HEK293 (cell line): ENCODE measurements around the gene STC2.

Source experiments
- CTCF ChIA-PET: fragments of 350-600 bp; formaldehyde crosslinking; extraction: SDS; loops from one replicate; lab custom pipeline; 2021; ENCODE audit warnings: antibody characterized with exemption; lab: Yijun Ruan, JAX
- POLR2A ChIA-PET: fragments of 300-600 bp; formaldehyde crosslinking; extraction: SDS; loops from one replicate; lab custom pipeline; 2020; ENCODE audit warnings: antibody characterized with exemption, inconsistent platforms; lab: Yijun Ruan, JAX
- H3K27ac ChIP-seq: fragments of 200-500 bp; sonication (Bioruptor generic); 2 replicates; pipeline ENCODE4 v1.5.1; 2014; ENCODE audit warnings: low read depth, low read length, control low read depth, inconsistent platforms; ENCODE audit errors: extremely low read depth
- H3K36me3 ChIP-seq, 2 experiments: fragments of 200-500 bp in 1 of 2; sonication (Bioruptor generic) in 1 of 2; 1 replicate in 1 of 2; 2 replicates in 1 of 2; pipeline ENCODE4 v1.5.1; 2014 to 2017; ENCODE audit warnings: inconsistent platforms in 2 of 2, low read length in 2 of 2; ENCODE audit not compliant: control insufficient read depth in 2 of 2, insufficient read depth in 1 of 2
- H3K4me1 ChIP-seq: fragments of 200-500 bp; sonication (Bioruptor generic); 2 replicates; pipeline ENCODE4 v1.5.1; 2014; ENCODE audit warnings: mild to moderate bottlenecking, low read length, inconsistent platforms; ENCODE audit not compliant: control insufficient read depth, insufficient read depth
- H3K4me3 ChIP-seq: 2 replicates; pipeline ENCODE4 v1.5.1; 2011; ENCODE audit warnings: low read depth, mild to moderate bottlenecking, control low read depth, low read length, moderate library complexity
- H3K9me3 ChIP-seq: fragments of 200-500 bp; sonication (Bioruptor generic); 2 replicates; pipeline ENCODE4 v1.5.1; 2014; ENCODE audit warnings: low read depth, low read length, inconsistent platforms; ENCODE audit not compliant: control insufficient read depth, insufficient read depth
- BCL11A ChIP-seq: fragments of 450-650 bp; formaldehyde crosslinking; IDR thresholded peaks from 2 replicates; pipeline ENCODE4 v1.5.1; 2016; ENCODE audit warnings: low read depth, missing biosample characterization, missing genetic modification characterization
- FEZF1 ChIP-seq: fragments of 450-650 bp; formaldehyde crosslinking; IDR thresholded peaks from 2 replicates; pipeline ENCODE4 v1.5.1; 2016; ENCODE audit warnings: missing biosample characterization, missing genetic modification characterization
- HIC1 ChIP-seq: fragments of 450-650 bp; formaldehyde crosslinking; IDR thresholded peaks from 2 replicates; pipeline ENCODE4 v1.5.1; 2016; ENCODE audit warnings: missing biosample characterization, missing genetic modification characterization
- PRDM10 ChIP-seq: fragments of 450-650 bp; formaldehyde crosslinking; IDR thresholded peaks from 2 replicates; pipeline ENCODE4 v1.5.1; 2016; ENCODE audit warnings: missing biosample characterization, missing genetic modification characterization
- ZBTB20 ChIP-seq: fragments of 450-650 bp; formaldehyde crosslinking; IDR thresholded peaks from 2 replicates; pipeline ENCODE4 v1.5.1; 2016; ENCODE audit warnings: missing biosample characterization, missing genetic modification characterization
- ZFHX2 ChIP-seq: fragments of 450-650 bp; formaldehyde crosslinking; conservative IDR thresholded peaks from 2 replicates; pipeline ENCODE4 v1.5.1; 2016; ENCODE audit warnings: missing biosample characterization, missing genetic modification characterization
- ZFP69B ChIP-seq: fragments of 450-650 bp; formaldehyde crosslinking; IDR thresholded peaks from 2 replicates; pipeline ENCODE4 v1.5.1; 2016; ENCODE audit warnings: missing biosample characterization, missing genetic modification characterization
- ZNF121 ChIP-seq: fragments of 450-650 bp; formaldehyde crosslinking; IDR thresholded peaks from 2 replicates; pipeline ENCODE4 v1.5.1; 2016; ENCODE audit warnings: missing biosample characterization, missing genetic modification characterization
- ZNF16 ChIP-seq: fragments of 450-650 bp; formaldehyde crosslinking; IDR thresholded peaks from 2 replicates; pipeline ENCODE4 v1.5.1; 2016; ENCODE audit warnings: low read depth, missing biosample characterization, missing genetic modification characterization
- ZNF19 ChIP-seq: fragments of 450-650 bp; formaldehyde crosslinking; IDR thresholded peaks from 2 replicates; pipeline ENCODE4; 2016; ENCODE audit warnings: missing biosample characterization, missing genetic modification characterization, low read depth
- ZNF223 ChIP-seq: fragments of 450-650 bp; formaldehyde crosslinking; IDR thresholded peaks from 2 replicates; pipeline ENCODE4 v1.5.1; 2016; ENCODE audit warnings: missing biosample characterization, missing genetic modification characterization
- ZNF324 ChIP-seq: fragments of 450-650 bp; formaldehyde crosslinking; IDR thresholded peaks from 2 replicates; pipeline ENCODE4 v1.5.1; 2016; ENCODE audit warnings: missing biosample characterization, missing genetic modification characterization
- ZNF362 ChIP-seq: fragments of 450-650 bp; formaldehyde crosslinking; IDR thresholded peaks from 2 replicates; pipeline ENCODE4 v1.5.1; 2016; ENCODE audit warnings: missing biosample characterization, missing genetic modification characterization
- ZNF37A ChIP-seq: fragments of 450-650 bp; IDR thresholded peaks from 2 replicates; pipeline ENCODE4 v1.5.1; 2018; ENCODE audit warnings: missing biosample characterization, missing genetic modification characterization
- ZNF544 ChIP-seq: fragments of 450-650 bp; formaldehyde crosslinking; IDR thresholded peaks from 2 replicates; pipeline ENCODE4 v1.5.0; 2017; ENCODE audit warnings: missing biosample characterization, missing genetic modification characterization
- ZNF555 ChIP-seq: fragments of 450-650 bp; formaldehyde crosslinking; conservative IDR thresholded peaks from 2 replicates; pipeline ENCODE4 v1.5.1; 2017; ENCODE audit warnings: missing biosample characterization, mild to moderate bottlenecking, missing genetic modification characterization, inconsistent platforms
- ZNF585B ChIP-seq: fragments of 450-650 bp; formaldehyde crosslinking; IDR thresholded peaks from 2 replicates; pipeline ENCODE4 v1.5.1; 2016; ENCODE audit warnings: missing biosample characterization, missing genetic modification characterization
- ZNF660 ChIP-seq: fragments of 450-650 bp; IDR thresholded peaks from 2 replicates; pipeline ENCODE4 v1.5.1; 2018; ENCODE audit warnings: missing biosample characterization, mild to moderate bottlenecking, missing genetic modification characterization
- ZNF677 ChIP-seq: fragments of 450-650 bp; IDR thresholded peaks from 2 replicates; pipeline ENCODE4 v1.5.0; 2018; ENCODE audit warnings: missing biosample characterization, mild to moderate bottlenecking, missing genetic modification characterization, moderate library complexity
- ZNF701 ChIP-seq: fragments of 450-650 bp; formaldehyde crosslinking; IDR thresholded peaks from 2 replicates; pipeline ENCODE4 v1.5.1; 2016; ENCODE audit warnings: missing biosample characterization, missing genetic modification characterization
- TF ChIP-seq, protein P1 (sequence below): fragments of 450-650 bp; formaldehyde crosslinking; IDR thresholded peaks from 2 replicates; pipeline ENCODE4 v1.5.1; 2016; ENCODE audit warnings: missing biosample characterization, missing genetic modification characterization
- TF ChIP-seq, protein P2 (sequence below): fragments of 450-650 bp; formaldehyde crosslinking; IDR thresholded peaks from 2 replicates; pipeline ENCODE4 v1.5.1; 2016; ENCODE audit warnings: missing biosample characterization, missing genetic modification characterization

The STC2 gene

DNA sequence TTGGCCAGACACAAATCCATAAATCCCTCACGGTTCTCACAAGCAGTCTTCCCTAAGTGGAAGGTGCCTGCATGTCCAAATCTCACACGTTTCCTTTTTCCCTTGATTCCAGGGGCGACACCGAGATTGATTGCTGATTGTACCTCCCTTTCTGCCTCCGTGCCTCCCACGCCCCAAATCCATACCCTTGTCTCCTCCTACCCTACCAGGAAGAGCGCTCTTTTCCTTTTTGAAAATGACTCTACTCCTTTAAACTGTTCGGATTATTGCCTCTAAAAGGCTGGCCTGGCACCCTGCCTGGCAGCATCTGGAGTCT is 4.5 kb downstream of the STC2 start:
- peaks cover 13 to 71% of the 10 kb centered on the region in 2 experiments for H3K36me3 ChIP-seq
- no peak overlapping the region for H3K4me3 ChIP-seq
- TF ChIP-seq, protein P1, sequence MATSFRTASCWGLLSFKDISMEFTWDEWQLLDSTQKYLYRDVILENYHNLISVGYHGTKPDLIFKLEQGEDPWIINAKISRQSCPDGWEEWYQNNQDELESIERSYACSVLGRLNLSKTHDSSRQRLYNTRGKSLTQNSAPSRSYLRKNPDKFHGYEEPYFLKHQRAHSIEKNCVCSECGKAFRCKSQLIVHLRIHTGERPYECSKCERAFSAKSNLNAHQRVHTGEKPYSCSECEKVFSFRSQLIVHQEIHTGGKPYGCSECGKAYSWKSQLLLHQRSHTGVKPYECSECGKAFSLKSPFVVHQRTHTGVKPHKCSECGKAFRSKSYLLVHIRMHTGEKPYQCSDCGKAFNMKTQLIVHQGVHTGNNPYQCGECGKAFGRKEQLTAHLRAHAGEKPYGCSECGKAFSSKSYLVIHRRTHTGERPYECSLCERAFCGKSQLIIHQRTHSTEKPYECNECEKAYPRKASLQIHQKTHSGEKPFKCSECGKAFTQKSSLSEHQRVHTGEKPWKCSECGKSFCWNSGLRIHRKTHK, result no peak
- no peak for TF ChIP-seq HIC1
- TF ChIP-seq ZNF19 (tag by site-specific recombination), result no peak
- no peak for TF ChIP-seq ZNF37A (tag by site-specific recombination)
- peak; percentile 50 for TF ChIP-seq ZFHX2
- no peaks in the 10 kb centered on the region for H3K4me1 ChIP-seq
- CTCF ChIA-PET, result no interaction called here
- no peak overlapping the region for H3K27ac ChIP-seq
- POLR2A ChIA-PET, result interaction anchor here (1.4 kb wide), 1 partner anchor 8 kb away, joined by 6 read pairs; no protein-coding TSS in a partner anchor
- H3K9me3 ChIP-seq, result no peaks in the 10 kb centered on the region

GRCh38 chr5:173323106-173323798 is 5.0 kb downstream of the STC2 start:
- POLR2A ChIA-PET, result interaction anchor here (1.4 kb wide), 1 partner anchor 8 kb away, joined by 6 read pairs; no protein-coding TSS in a partner anchor
- TF ChIP-seq ZNF121 (tag by site-specific recombination) (no peak), ZNF223 (tag by site-specific recombination) (no peak), BCL11A (tag by site-specific recombination) (no peak), ZNF701 (no peak), PRDM10 (tag by site-specific recombination) (no peak), ZNF362 (tag by site-specific recombination) (no peak), FEZF1 (tag by site-specific recombination) (no peak), ZNF677 (tag by site-specific recombination) (no peak), ZNF544 (tag by site-specific recombination) (no peak), ZBTB20 (tag by site-specific recombination) (no peak), ZNF555 (no peak), ZNF660 (tag by site-specific recombination) (no peak), ZFP69B (no peak), ZNF16 (tag by site-specific recombination) (no peak), ZNF585B (no peak), ZNF324 (tag by site-specific recombination) (no peak)
- TF ChIP-seq, protein P2, sequence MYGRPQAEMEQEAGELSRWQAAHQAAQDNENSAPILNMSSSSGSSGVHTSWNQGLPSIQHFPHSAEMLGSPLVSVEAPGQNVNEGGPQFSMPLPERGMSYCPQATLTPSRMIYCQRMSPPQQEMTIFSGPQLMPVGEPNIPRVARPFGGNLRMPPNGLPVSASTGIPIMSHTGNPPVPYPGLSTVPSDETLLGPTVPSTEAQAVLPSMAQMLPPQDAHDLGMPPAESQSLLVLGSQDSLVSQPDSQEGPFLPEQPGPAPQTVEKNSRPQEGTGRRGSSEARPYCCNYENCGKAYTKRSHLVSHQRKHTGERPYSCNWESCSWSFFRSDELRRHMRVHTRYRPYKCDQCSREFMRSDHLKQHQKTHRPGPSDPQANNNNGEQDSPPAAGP, result no peak
- Histone ChIP-seq H3K36me3 (peaks cover 13 to 76% of the 10 kb centered on the region in 2 experiments), H3K4me1 (no peaks in the 10 kb centered on the region; the same call in 1 of the 2 replicates), H3K4me3 (no peak overlapping the region), H3K9me3 (no peaks in the 10 kb centered on the region), H3K27ac (no peak overlapping the region)
- CTCF ChIA-PET, result no interaction called here
